NCI-H2107 treated with DMSO at 0.1 percent for 48 hours (cell line): Measurements from ENCODE around the gene ACYP1.
A peak's percentile ranks its signal among the peaks of the same experiment; 100 is the strongest.
"Not testable (repeated sequence)": the region's sequence is repeated elsewhere in the genome, so short reads cannot be mapped to it uniquely, and the experiment has no call there.

Experiments used
- DNase-seq: peaks from one replicate; lab custom pipeline; 2025; ENCODE audit not compliant: unreplicated experiment; lab: John Stamatoyannopoulos, UW

ACYP1 gene

DNA sequence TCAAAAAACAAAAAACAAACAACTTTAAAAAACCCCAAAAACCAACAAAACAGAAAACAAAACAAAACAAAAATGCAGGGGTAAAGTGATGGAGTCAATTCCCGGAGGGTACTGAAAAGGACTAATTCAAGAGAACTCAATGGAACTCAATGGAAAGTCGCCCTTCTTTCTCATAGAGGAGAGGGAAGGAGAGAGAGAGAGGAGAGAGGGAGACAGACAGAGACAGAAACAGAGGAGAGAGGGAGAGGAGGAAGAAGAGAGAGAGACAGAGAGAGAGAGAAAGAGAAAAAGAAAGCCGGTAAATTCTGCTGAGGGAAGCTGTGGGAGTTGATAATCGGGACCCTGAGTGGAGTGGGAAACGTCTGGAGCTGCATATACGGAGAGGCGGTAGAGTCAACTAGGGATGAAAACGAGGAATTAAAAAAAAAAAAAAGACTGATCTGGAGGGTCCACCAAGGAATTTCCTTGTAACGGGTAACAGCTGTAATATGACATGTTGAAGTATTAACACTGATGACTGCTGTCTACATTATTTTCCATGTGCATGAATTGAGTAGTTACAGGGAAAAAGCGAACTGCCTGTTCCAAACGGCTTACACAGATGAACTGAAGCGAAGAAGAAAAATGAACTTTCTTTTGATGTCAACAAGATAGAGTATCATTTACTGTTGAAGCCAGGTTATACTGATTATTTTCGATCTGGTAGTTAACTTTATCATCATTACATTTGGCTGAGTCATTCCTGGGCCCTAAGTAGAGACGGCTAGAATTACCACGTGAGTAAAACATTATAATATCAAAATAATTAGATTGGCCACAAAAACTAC, 4.7 kb upstream of the ACYP1 start:
- peak; percentile 81 for DNase-seq

- DNase-seq: not testable (repeated sequence)
Measured at GRCh38 chr14:75067765-75068164, 3.9 kb upstream of the ACYP1 start.

DNA sequence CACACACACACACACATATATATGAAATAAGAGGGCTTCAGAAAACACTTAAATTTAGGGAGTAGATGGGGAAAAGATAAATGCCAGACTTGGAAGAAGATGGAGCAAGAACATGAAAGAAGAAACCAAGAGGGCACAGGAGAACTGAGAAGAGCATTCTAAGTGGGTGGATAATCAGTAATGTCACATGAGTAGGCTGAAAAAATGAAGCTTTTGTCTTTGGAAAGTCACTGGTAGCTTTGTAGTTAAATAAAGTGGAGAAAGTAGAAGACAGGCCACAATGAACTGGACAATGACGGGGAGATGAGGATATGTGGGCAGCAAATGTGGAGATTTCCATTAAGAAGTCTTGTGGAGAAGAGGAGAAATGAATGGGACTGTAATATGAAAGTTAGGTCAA, 3.4 kb upstream of the ACYP1 start:
- DNase-seq: no peak

GRCh38 chr14:75066691-75067090, 2.9 kb upstream of the ACYP1 start:
- DNase-seq: no peak

- DNase-seq: no peak
Measured at GRCh38 chr14:75064205-75064567, 362 bp upstream of the ACYP1 start.

DNA sequence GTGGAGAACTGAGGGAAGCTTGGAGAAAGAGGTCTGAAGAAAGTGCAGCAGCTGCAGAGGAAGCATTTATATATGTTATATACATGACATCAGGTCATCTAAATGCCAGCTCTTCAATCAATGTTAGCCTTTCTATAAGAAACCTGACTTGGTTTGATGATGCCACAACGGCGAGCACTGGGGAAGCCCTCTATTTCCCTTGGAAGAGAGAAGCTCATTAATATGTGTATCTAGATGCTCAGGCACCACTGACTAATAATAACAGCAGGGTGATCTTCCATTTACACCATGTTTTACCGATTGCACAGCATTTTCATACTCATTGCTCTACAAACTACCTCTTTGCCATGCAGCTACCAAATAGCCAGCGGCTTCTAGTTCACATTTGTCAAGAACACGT, 811 bp downstream of the ACYP1 start:
- DNase-seq: no peak

DNA sequence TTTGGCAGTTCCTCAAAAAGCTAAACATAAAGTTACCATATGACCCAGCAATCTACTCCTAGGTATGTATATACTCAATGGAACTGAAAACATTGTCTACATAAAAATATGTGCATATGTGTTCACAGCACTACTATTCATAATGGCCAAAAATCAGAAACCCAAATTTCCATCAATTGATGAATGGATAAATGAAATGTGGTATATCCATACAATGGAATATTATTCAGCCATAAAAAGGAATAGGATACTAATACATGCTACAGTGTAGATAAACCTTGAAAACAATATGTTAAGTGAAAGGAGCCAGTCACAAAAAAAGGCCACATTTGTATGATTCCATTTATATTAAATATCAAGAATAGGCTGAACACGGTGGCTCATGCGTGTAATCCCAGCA, 3.4 kb downstream of the ACYP1 start:
- no peak for DNase-seq

GRCh38 chr14:75059642-75060041, 4.2 kb downstream of the ACYP1 start:
- DNase-seq: no peak

DNA sequence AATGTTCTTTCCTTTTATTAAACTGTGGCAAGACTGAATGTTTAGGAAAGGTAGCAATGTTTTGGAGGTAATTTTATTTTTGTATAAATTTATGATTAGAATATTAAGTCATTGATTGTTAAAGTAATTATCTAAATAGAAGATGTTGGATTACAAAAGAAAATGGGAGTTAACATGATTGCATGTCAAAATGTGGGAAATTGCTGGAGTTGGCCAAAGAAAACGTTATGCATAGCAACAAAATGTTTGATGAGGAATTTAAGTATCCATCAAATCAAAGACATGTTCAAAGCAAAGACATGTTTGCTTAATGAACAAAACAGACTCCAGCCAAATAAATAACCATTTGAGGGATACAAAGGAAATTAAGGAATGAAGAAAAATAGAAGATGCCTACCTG, 9.4 kb downstream of the ACYP1 start:
- no peak for DNase-seq

DNA sequence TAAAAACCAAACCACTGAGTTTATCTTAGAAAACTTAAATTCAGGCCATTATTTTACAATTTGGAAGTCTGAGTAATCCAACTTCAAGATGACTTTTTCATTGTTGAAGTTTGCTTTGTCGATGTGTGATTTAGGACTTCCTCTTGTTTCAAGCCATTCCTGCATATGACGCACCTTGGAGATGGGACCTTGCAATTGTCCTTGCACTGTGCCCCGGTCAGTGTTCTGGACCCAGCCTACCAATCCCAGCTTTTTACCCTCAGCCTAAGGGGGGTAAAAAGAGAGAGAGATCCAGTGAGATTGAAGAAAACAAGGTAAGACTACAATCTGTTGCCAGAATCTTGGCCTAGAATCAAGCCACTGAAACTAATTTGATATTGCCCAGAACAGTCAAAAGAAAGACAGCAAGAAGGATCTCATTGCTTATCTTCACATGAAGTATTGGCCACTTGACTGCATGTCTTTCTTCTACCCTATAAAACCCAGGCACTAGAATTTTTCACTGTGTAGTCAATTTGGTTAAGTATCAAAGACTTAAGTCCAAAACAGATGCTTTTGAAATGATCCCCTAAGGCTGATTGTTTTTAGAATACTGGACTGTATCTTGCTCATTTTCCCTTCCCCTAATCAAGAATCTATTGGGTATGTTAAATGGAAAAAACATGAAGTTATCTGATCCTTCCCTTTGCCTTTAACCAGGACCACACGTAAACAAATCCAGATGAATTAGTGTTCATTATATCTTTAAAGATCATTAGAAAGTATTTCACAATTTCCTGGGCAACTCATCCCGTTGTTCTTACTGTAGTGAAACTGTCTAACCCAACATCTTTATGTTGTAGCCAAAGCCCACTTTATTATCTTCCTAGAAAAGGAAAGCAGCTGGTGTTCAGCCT, 10.2 kb downstream of the ACYP1 start:
- no peak for DNase-seq

- no peak for DNase-seq
Measured at GRCh38 chr14:75051556-75051899, 12.3 kb downstream of the ACYP1 start.

DNA sequence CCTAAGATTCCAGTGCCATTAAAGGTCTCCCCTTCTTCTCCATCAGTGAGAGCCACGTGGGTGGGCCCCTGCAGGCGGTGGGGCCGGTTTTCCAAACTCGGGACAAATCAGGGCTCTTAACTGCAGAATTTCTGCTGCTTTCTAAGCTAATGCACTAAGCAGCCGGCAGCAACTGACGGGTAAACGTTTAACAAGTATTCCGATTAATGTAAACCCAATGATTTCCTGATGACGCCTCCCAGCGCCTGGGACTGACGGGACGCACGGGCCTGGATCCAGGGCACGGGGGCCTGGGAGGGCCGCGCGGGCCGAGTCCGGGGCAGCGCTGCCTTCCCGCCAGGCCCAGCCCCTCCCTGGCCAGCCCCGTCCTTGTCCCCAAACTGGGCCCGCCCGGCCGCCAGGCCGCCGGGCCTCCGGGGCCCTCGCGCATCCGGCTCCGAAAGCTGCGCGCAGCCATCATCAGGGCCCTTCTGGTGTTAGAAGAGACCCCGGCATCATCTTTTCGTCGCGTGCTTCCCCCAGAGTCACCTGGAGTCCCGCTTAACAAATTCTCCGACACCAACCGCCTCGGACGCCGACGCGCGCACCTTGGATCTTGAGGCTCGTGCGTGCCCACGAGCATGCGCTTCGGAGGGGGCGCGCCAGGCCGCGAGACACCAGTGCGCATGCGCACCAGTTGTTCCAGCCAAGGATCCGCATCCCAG, 12.8 kb downstream of the ACYP1 start, which contains the start of gene MLH3:
Gene MLH3 (minus strand): TSS at position 616 of the 704 bp plus-strand sequence. CDS start 1,812 bp downstream, outside the sequence.
- peak; percentile 95 for DNase-seq

GRCh38 chr14:75049731-75050201, 14.1 kb downstream of the ACYP1 start:
- DNase-seq: no peak

GRCh38 chr14:75049136-75049535, 14.7 kb downstream of the ACYP1 start:
- DNase-seq: no peak

GRCh38 chr14:75048101-75048500, 15.7 kb downstream of the ACYP1 start:
- DNase-seq: no peak

DNA sequence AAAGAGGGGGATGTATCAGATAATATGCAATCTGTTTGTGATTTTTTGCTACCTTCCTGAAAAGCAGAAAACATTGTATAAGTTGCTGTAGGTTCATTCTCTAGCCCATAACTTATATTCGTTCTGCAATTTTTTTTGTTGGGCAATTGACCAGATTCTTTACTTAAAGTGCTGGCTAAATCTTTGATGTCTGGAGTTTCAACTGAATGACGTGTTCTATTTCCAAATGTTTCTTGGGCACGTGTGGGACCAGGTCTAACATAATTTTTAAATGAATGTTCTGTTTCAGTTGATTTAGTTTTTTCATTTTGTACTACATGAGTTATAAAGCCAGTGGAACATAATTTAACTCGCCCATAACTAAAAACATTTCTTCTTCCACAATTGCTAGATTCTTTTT, 16.3 kb downstream of the ACYP1 start:
- DNase-seq: no peak

- DNase-seq: no peak
Measured at GRCh38 chr14:75046899-75047298, 16.9 kb downstream of the ACYP1 start.

DNA sequence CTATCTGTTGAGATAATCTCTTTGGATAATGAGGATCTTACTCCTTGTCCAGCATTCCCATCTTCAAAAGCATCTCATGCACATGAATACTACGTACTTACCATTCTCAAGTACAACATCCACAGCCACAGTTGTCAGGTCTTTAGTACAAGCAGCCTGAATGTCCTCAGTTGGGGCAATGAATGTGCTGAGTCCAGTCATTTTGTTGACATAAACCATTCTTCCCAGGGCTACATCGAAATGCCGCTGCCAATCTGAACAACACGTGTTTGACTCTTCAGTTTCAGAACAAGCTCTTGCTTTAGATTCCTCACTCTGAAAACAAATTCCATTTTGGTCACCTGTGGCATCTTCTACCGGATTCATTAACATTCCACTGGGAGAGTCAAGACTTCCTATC, 17.5 kb downstream of the ACYP1 start:
- DNase-seq: no peak

GRCh38 chr14:75044752-75045151, 19.1 kb downstream of the ACYP1 start:
- DNase-seq: no peak

DNA sequence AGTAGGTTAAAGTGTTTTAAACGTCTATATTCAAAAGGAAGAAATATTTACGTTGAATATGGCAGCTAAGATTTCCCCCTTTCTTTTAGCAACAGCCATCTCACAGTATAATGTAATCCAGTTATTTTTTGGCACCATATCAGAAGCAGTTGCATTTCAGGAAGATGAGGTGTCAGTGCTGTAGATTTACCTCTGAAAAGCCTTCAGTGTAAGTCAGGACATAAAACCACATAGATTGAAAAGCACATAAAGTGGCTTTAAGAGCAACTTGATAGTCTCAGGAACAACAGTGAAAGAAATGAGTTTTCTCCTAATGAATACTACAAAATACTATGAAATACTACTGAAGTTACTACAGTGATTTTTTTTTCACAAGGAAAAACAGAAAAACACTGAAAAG, 19.5 kb downstream of the ACYP1 start:
- DNase-seq: peak; percentile 78

DNA sequence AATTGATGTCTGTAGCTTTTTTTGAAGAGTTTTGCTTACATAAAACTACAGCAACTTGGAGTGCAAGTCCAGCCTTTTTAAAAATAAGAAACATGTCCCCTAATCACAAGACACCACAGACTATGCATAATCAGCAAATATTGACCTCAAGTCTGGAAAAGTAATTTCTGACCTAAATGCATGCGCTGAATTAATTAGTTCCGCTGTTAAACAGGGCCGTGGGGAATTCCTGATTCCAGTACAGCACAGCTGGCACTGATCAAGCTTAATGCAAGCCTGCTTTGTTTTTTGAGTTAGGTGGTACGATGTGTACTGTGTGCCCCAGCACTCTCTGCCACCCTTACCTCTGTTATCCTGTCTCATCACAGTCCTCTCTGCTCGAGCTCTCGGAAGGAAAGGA, 21.8 kb downstream of the ACYP1 start:
- DNase-seq: no peak
